Measurements from ENCODE around the gene CCDC66.

CCDC66 gene

GRCh38 chr3:56622381-56622780 is 65.4 kb downstream of the CCDC66 start:
- no peak for DNase-seq (ENCODE audit: low read depth)

GRCh38 chr3:56624725-56625124 is 67.8 kb downstream of the CCDC66 start:
- DNase-seq (ENCODE audit: low read depth): no peak

DNA sequence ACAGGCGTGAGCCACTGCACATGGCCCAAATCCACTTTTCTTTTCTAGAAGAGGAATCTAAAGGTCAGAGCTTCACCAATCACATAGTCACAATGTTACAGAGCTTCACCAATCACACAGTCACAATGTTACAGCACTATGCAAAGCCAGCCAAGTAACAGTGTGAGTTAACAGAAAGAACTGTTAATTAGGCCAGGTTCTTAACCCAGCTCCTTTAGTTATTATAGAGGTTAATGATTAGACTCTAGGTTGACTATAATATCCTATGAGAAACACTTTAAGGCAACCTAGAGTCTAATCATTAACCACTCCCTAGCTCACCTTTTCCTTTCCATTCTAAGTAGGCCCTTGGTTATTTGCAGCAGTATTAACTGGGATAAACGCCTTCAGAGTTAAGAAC is 72.1 kb downstream of the CCDC66 start:
- no peak for DNase-seq (ENCODE audit: low read depth)

DNA sequence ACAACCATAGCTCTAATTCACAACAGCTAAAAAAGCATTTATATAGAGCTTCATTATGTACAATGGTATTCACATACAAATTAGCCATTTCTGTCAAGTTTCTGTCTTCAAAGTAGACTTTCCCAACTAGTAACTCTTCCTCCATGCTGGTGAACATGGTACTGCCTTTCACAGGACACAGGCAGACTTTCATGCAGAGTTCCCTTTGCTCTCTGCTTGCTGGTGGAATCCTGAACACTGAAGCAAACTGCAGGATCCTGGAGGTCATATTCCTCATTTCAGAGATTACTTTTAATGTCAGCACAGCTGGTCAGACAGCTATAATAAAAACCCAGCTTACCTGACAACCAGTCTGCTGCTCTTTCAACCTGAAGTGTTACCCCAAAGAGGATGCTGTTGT is 72.5 kb downstream of the CCDC66 start:
- no peak for DNase-seq (ENCODE audit: low read depth)

DNA sequence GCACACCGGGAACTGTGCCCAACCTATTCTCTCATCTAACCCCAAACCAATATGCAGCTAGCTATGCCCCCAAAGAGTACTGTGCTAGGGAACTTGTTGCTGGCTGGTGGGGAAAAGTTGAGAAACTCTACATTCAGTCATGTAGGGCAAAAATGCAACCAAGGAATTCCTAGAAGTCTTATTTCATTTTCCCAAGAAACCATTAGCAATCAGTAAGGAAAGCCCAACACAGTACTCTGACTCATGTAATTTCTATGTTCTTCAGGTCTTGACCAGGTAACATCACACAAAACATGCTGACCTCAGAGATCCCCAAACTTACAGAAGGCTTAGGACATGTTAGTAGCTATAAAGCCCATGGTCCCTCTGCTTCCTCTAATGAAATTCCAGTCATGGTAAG is 74.0 kb downstream of the CCDC66 start:
- no peak for DNase-seq (ENCODE audit: low read depth)

GRCh38 chr3:56633181-56633580 is 76.2 kb downstream of the CCDC66 start:
- DNase-seq (ENCODE audit: low read depth): no peak

- DNase-seq (ENCODE audit: low read depth): no peak
Observed at GRCh38 chr3:56633602-56634535, 76.9 kb downstream of the CCDC66 start.

GRCh38 chr3:56645407-56645806 is 88.4 kb downstream of the CCDC66 start:
- DNase-seq (ENCODE audit: low read depth): no peak

DNA sequence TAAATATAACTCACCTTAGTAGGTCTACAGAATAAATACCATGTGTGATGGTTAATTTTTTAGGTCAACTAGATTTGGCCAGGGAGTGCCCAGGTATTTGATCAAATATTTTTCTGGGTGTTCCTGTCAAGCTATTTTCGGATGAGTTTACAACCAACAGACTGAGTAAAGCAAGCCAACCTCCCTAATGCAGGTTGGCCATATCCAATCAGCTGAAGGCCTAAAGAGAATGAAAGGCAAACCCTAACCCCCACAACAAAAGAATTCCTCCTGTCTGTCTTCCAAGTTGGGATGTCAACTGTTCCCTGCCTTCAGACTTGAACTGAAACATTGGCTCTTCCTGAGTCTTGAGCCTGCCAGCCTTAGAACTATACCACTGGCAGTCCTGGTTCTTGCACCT is 97.5 kb downstream of the CCDC66 start:
- DNase-seq (ENCODE audit: low read depth): no peak

DNA sequence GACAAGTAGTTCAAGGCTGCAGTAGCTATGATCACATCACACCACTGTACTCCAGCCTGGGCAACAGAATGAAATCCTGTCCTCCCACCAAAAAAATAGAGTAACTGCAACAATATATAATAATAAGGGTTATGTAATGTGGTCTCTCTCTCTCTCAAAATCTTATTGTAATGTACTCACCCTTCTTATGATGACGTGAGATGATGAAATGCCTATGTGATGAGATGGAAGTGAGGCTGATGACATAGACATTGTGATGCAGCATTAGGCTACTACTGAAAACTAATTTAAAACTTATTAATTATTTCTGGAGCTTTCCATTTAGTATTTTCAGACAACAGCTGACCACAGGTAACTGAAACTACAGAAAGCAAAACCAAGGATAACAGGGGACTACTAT is 98.7 kb downstream of the CCDC66 start:
- no peak for DNase-seq (ENCODE audit: low read depth)

DNA sequence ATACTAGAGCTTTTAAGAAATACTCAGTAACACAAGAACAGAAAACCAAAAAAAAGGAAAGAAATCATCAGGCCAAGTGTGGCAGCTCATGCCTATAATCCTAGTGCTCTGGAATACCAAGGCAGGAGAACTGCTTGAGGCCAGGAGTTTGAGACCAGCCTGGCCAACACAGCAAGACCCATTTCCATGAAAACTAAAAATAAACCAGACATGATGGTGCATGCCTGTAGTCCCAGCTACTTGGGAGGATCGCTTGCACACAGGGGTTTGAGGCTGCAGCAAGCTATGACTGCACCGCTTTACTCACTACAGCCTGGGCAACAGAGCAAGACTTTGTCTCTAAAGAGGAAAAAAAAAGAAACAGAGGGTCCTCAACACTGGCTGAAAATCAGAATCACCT is 107.8 kb downstream of the CCDC66 start:
- DNase-seq (ENCODE audit: low read depth): no peak

- no peak for DNase-seq (ENCODE audit: low read depth)
Observed at GRCh38 chr3:56667973-56668579, 111.1 kb downstream of the CCDC66 start.

All from activated T-cell treated with anti-CD3 and anti-CD28 coated beads for 48 hours (primary cell).